Panc1 (cell line): ENCODE measurements around the gene SAMM50.

Source experiments
- POLR2AphosphoS5 ChIP-seq: IDR thresholded peaks from 2 replicates; pipeline ENCODE4 v1.6.1; 2012; ENCODE audit warnings: mild to moderate bottlenecking, low read depth, low read length, moderate library complexity
- SIN3A ChIP-seq: IDR thresholded peaks from 2 replicates; pipeline ENCODE4 v1.6.1; 2012; ENCODE audit warnings: low read depth, mild to moderate bottlenecking, low read length, moderate library complexity, borderline replicate concordance; ENCODE audit not compliant: insufficient read depth
- TCF7L2 ChIP-seq: IDR thresholded peaks from 2 replicates; pipeline ENCODE4 v1.6.1; 2011; ENCODE audit warnings: mild to moderate bottlenecking, low read depth, low read length, inconsistent platforms
- TF ChIP-seq, protein P1 (sequence below): fragments of 450-650 bp; IDR thresholded peaks from 2 replicates; pipeline ENCODE4 v1.5.1; 2017; ENCODE audit warnings: mild to moderate bottlenecking
- TF ChIP-seq, protein P2 (sequence below), 2 experiments: IDR thresholded peaks; 2 replicates each; pipeline ENCODE4 v1.6.1; 2011 to 2012; ENCODE audit warnings: low read depth in 2 of 2, control low read depth in 1 of 2, low read length in 1 of 2, mild to moderate bottlenecking in 1 of 2, moderate library complexity in 1 of 2; ENCODE audit not compliant: insufficient read depth in 1 of 2

GRCh38 chr22:44026066-44026629 lies 70.9 kb downstream of the SAMM50 start:
- TF ChIP-seq, protein P1, sequence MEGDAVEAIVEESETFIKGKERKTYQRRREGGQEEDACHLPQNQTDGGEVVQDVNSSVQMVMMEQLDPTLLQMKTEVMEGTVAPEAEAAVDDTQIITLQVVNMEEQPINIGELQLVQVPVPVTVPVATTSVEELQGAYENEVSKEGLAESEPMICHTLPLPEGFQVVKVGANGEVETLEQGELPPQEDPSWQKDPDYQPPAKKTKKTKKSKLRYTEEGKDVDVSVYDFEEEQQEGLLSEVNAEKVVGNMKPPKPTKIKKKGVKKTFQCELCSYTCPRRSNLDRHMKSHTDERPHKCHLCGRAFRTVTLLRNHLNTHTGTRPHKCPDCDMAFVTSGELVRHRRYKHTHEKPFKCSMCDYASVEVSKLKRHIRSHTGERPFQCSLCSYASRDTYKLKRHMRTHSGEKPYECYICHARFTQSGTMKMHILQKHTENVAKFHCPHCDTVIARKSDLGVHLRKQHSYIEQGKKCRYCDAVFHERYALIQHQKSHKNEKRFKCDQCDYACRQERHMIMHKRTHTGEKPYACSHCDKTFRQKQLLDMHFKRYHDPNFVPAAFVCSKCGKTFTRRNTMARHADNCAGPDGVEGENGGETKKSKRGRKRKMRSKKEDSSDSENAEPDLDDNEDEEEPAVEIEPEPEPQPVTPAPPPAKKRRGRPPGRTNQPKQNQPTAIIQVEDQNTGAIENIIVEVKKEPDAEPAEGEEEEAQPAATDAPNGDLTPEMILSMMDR, result no peak
- TF ChIP-seq POLR2AphosphoS5 (no peak), TCF7L2 (no peak), SIN3A (no peak)
- TF ChIP-seq, protein P2, sequence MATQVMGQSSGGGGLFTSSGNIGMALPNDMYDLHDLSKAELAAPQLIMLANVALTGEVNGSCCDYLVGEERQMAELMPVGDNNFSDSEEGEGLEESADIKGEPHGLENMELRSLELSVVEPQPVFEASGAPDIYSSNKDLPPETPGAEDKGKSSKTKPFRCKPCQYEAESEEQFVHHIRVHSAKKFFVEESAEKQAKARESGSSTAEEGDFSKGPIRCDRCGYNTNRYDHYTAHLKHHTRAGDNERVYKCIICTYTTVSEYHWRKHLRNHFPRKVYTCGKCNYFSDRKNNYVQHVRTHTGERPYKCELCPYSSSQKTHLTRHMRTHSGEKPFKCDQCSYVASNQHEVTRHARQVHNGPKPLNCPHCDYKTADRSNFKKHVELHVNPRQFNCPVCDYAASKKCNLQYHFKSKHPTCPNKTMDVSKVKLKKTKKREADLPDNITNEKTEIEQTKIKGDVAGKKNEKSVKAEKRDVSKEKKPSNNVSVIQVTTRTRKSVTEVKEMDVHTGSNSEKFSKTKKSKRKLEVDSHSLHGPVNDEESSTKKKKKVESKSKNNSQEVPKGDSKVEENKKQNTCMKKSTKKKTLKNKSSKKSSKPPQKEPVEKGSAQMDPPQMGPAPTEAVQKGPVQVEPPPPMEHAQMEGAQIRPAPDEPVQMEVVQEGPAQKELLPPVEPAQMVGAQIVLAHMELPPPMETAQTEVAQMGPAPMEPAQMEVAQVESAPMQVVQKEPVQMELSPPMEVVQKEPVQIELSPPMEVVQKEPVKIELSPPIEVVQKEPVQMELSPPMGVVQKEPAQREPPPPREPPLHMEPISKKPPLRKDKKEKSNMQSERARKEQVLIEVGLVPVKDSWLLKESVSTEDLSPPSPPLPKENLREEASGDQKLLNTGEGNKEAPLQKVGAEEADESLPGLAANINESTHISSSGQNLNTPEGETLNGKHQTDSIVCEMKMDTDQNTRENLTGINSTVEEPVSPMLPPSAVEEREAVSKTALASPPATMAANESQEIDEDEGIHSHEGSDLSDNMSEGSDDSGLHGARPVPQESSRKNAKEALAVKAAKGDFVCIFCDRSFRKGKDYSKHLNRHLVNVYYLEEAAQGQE (IDR thresholded peaks at IDR 0.05; ENCODE audit: insufficient read depth in 1 of 2, low read depth in 2 of 2, low read length in 1 of 2), result no peak
